GOT3 (cell line): Measurements from ENCODE around the gene SMAD6.

Experiments
- DNase-seq: peaks from one replicate; lab custom pipeline; 2025; ENCODE audit warnings: mixed read lengths; lab: John Stamatoyannopoulos, UW

SMAD6 gene

GRCh38 chr15:66777054-66777453 is 75.0 kb downstream of the SMAD6 start:
- no peak for DNase-seq

- no peak for DNase-seq
Measured at GRCh38 chr15:66777596-66778313, 75.7 kb downstream of the SMAD6 start.

GRCh38 chr15:66778314-66778665 is 76.3 kb downstream of the SMAD6 start:
- DNase-seq: no peak

- DNase-seq: no peak
Measured at GRCh38 chr15:66778716-66779115, 76.7 kb downstream of the SMAD6 start.

GRCh38 chr15:66779331-66780009 is 77.4 kb downstream of the SMAD6 start:
- no peak for DNase-seq

- no peak for DNase-seq
Measured at GRCh38 chr15:66780172-66780972, 78.3 kb downstream of the SMAD6 start.

DNA sequence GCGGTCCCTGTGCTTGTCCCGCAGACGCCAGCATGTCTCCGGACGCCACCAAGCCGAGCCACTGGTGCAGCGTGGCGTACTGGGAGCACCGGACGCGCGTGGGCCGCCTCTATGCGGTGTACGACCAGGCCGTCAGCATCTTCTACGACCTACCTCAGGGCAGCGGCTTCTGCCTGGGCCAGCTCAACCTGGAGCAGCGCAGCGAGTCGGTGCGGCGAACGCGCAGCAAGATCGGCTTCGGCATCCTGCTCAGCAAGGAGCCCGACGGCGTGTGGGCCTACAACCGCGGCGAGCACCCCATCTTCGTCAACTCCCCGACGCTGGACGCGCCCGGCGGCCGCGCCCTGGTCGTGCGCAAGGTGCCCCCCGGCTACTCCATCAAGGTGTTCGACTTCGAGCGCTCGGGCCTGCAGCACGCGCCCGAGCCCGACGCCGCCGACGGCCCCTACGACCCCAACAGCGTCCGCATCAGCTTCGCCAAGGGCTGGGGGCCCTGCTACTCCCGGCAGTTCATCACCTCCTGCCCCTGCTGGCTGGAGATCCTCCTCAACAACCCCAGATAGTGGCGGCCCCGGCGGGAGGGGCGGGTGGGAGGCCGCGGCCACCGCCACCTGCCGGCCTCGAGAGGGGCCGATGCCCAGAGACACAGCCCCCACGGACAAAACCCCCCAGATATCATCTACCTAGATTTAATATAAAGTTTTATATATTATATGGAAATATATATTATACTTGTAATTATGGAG is 79.1 kb downstream of the SMAD6 start:
- no peak for DNase-seq

DNA sequence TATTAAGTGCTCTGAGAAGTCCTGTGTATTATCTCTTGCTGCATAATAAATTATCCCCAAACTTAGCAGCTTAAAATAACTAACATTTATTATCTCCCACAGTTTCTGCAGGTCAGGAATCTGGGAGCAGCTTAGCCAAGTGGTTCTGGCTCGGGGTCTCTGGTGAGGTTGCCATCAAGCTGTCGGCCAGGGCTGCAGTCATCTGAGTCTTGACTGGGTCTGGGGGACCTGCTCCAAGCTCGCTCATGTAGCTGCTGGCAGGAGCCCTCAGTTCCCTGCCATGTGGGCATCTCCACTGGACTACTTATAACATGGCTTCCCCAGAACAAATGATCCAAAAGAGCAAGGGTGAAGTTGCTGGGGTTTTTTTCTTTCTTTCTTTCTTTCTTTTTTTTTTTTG is 80.7 kb downstream of the SMAD6 start:
- no peak for DNase-seq

- no peak for DNase-seq
Measured at GRCh38 chr15:66783314-66783713, 81.3 kb downstream of the SMAD6 start.

GRCh38 chr15:66783725-66784124 is 81.7 kb downstream of the SMAD6 start:
- DNase-seq: no peak

DNA sequence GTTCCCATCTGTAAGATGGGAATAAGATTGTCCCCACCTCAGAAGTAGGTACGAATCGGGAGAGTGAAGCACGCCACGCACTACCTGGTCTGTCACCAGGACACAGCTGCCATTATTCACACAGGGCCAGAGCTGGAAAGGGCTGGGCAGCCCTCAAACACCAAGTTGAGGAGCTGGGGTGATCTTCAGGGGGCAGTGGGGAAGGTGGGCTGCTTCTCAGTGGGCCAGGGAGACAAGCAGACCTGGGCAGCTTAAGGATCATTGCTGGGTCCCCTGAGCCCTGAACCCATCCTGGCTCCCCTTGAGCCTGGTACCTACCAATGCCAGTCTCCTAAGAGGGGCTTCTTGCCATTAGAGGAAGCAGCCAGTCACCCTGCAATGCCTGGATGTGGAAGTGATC is 82.1 kb downstream of the SMAD6 start:
- DNase-seq: no peak

DNA sequence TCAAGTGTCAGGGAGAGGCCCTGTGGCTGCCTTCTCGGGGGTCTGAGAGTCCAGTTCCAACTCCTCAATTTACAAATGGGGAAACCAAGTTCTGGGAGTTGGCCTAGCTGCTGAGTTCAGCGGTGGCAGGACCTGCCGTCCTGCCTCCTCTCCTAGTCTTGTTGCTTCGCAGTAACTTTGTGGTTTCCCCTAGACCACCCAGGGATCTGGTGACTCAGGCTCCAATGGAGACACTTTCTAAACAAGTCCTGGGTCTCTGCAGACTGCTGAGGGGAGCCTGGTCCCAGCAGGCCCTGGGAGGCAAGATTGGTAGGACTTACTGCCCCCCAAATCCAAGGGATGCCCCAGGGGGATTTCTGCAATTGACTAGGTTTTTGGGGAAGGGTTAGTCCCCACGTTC is 83.6 kb downstream of the SMAD6 start:
- DNase-seq: no peak

GRCh38 chr15:66786222-66786621 is 84.2 kb downstream of the SMAD6 start:
- no peak for DNase-seq

- no peak for DNase-seq
Measured at GRCh38 chr15:66786708-66787488, 84.9 kb downstream of the SMAD6 start.

DNA sequence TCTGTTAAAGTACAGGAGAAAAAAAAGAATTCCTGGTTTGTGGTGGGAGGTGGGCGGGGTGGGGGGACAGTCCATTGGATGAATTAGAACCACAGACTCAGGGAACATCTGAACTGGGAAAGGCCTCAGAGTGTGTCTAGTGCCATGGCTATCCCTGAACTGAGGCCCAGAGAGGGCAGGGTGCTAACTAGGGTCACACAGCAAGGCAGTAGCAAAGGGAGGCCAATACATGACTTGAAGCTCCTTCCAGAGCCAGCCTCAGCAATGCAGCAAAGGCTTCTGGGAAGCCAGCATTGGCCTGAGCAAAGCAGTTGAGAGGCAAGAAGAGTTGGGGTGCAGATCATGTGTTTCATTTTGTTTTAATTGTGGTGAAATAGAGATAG is 85.4 kb downstream of the SMAD6 start:
- no peak for DNase-seq

DNA sequence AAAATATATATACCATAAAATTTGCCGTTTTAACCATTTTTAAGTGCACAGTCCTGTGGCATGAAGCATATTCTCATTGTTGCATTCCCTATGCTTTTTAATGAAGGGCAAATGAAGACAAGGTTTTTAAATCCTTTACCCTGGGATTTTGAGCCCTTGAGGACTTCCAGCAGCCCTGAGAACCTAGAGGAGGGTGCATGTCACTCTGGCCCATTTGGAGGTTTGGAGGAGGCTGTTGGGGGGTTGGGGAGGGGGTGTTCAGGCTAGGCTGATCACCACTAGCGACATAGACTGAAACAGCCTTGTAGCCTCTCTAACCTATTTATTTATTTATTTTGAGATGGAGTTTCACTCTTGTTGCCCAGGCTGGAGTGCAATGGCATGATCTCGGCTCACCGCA is 86.0 kb downstream of the SMAD6 start:
- no peak for DNase-seq

DNA sequence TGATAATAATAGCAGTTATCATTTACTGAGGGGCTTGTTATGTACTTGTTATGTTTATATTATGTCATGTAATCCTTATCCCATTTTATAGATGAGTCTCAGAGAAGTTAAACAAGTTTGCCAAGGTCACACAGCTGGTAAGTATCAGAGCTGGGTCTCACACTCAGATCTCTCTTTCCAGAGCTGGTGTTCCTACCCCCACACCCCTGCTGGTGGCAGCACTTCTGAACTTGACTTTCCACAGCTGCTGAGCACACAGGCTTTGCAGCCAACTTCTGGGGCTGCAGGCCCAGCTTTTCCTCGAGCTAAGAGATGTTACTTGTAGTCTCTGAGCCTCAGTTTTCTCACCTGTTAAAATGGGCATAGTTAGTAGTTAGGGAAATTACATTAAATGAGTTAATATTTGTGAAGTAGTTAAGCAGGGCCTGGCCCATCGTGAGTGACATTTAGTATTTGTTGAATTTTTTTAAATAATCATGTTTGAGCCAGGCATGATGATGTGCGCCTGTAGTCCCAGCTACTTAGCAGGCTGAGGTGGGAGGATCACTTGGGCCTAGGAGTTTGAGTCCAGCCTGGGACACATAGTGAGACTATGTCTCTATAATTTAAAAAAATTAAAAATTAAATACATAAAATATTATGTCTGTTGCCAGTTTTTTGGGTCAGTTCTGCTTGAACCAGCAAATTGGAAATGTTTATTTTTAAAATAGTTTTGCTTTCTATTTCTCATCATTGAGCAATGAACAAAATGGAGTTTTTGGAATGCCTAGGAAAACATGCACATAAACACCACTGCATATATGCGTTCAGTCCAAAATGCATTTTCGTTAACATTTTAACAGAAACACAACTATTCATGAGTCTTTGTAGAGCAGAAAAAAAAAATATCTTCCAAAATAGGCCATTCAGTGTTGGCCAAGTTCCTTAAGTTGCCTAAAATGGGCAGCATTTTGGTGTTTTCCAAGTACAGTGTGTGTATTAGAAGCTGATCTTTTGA is 87.3 kb downstream of the SMAD6 start:
- DNase-seq: no peak

GRCh38 chr15:66795851-66796250 is 93.8 kb downstream of the SMAD6 start:
- DNase-seq: no peak

- no peak for DNase-seq
Measured at GRCh38 chr15:66796343-66796742, 94.3 kb downstream of the SMAD6 start.

GRCh38 chr15:66797921-66798320 is 95.9 kb downstream of the SMAD6 start:
- DNase-seq: no peak
